GM19351 (cell line): ENCODE data around the gene TBRG4.

Experiments
- ATAC-seq: cut with Tn5 transposase; IDR thresholded peaks from one replicate; pipeline ENCODE4 v1.9.1; 2021; ENCODE audit warnings: mild to moderate bottlenecking, moderate library complexity; ENCODE audit not compliant: unreplicated experiment

TBRG4 gene

DNA sequence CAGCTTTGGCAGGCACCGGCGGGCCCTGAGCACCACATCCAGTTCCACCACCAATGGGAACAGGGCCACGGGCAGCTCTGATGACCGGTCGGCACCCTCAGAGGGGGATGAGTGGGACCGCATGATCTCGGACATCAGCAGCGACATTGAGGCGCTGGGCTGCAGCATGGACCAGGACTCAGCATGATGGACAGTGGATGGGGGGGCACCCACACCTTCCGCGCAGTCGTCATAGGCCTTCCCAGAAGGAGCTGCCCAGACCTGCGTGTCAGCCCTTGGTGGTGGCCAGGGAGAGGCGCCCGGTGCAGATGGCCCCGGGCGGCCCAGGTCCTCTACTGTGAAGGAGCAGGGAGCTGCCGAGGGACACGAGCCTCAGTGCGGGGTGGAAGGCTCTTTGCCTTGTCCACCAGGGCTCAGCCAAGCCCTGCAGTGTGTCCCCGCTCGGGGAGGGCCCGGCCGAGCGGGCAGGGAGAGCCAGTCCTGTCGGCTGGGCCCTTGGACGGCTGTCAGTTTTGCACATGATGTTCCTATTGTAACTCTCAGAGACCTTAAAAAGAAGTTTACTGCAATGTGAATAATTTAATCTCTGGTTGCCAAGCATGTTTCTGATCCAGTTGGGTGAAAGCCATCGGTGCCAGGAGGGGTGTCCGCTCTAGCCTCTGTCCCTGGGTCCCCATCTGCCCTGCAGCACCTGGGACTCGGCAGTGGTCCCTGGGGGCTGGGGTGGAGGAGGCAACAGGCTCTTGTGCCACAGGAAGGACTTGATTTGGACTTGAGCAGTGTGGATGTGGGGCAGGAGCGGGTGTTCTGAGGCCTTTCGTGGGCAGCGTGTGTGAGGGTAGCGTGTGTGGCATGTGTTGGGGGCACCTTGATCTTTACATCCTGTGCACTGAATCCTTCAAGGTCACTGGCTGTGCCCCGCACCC, 35.4 kb downstream of the TBRG4 start:
- no peak for ATAC-seq

DNA sequence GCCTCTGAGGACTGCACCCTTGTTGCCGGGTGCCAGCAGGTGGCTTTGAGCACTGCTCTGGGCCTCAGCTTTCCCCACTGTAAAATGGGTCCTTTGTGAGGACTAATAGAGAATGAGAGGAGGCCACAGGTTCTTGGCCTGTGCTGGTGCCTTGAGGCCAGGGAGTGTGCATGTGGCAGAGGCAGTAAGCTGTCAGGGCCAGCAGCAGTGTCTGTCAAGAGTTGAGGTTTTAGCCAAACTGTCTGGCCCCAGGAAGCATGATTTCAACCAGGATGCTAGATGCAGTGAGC, 36.2 kb downstream of the TBRG4 start:
- ATAC-seq: no peak

DNA sequence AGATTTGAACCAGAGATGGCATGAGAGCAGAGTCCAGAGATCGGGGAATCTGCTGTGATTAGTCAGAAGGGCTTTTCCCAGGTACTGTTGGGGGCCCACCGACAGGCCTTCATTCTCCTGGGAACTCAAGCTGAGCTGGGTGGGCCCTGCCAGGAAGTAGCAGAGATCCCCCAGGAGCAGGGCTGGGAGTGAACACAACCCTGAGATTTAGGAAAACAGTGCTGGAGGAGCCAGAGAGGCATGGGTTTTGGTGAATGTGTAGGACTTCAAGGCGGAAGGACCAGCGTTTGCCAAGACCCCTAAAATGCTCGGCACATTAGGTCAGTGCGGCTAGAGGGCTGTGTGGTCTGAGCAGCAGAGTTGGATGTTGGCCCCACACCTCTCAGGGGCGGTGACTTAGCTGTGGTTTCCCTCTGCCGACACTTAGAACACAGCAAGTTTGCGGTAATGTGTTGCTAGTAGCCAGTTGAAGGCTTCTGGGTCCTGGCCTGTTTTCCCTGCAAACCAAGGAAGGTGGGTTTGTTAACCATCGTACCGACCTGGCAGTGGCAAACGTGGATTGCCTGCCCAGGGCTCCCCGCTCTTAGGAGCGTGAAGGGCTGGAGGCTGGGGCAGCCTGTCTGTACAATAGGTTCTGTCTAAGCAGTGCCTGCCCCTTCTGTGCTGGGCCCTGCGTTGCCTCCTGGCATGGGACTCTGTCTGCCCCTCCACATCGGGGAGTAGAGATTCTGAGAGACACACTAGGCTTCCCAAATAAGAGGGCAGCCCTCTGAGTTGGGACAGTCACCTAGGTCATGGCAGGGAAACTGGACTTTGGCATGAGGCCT, 36.8 kb downstream of the TBRG4 start:
- ATAC-seq: no peak

DNA sequence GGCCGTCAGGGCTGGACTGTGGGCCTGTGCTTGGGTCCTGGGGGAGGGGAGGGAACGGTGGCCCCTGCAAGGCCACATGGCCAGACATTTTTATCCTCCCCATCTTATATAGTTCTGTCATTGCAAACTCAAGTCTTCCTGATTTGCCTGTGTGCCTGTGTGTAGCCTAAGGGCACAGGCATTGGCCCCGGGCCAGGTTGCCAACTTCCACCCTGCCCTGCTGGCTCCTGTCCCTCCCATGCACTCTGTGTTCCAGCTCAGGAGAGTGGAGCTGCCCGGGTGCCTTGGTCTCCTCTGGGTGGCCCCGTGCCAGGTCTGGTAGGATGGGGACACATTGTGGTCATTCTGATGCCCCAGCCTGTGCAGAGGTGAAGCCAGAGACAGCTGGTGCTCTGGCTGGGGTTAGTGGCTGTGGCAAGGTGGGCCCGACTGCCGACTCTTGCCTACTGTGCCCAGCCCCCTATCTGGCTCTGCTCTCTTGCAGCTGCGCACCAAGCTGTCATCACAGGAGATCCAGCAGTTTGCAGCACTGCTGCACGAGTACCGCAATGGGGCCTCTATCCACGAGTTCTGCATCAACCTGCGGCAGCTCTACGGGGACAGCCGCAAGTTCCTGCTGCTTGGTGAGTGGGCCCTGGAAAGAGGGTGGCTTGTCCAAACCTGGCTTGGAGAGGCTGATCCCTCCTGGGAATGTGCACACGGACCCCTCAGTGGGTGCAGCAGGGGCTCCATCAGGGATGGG, 37.5 kb downstream of the TBRG4 start:
- ATAC-seq: no peak

DNA sequence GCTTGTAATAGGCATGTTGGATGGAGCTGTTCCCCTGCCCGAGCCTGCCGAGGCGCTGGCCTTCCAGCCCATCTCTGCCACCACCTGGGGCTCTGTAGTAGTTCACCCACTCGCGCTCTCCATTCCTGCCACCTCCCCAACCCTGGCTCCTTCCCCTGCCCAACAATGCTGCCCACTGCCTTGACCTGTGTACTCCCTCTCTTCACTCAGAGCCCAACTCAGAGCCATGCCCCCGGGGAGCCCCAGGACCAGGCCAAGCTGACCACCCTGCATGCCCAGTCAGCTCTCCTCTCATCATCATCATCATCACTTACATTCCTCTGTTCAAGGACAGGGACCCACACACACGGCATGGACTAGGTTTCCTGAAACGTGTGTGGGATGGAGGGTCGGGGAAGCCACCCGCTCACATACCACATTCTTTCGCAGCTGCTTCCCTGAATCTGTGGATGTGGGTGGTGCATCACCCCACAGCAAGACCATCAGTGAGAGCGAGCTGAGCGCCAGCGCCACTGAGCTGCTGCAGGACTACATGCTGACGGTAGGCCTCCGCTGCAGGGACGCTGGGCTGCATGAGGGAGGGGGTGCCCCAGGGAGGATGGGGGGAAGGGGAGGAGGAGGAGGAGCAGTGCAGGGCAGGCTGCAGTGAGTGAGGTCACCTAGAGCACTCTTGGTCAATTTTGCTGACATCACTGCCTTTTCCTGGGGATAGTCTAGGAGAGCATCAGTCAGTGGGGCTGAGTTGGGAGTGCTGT, 38.3 kb downstream of the TBRG4 start:
- ATAC-seq: no peak

DNA sequence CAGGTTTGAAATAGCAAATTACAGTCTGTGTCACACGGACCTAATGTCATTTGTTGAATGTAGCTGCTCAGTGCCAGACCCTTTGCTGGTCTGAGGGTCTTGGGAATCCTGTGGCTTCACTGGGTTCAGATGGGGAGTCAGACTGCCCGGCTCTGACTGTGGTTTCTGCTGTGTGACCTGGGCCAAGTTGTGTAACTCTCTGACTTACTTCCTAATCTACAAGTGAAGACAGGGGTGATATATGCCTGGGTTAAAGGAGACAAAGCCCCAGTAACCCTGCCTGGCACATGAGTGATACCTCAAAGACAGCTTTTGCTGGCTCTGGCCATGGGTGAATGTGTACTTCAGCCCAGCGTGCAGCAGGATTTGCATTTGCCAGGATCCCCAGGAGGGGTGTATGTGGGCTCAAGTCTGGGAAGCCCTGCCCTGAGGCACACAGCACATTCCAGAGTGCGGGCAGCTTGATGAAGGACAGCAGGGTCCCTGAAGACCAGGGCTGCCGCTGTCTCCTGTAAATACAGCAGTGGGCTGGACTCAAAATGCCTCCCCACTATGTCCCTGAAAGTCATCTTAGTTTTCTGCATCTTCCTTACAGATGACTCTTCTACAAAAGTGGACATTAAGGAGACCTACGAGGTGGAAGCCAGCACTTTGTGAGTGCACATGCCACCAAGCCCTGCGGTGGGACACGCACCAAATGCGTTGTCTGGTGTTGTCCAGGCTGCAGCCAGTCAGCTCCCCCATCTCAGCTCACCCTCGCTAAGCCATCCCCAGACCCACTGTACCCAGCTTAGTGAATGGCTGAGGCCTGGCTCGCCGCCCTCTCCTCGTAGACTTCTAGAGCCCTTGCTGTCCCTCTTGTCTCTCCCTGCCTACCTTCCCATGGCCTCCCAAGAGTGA, 39.1 kb downstream of the TBRG4 start:
- ATAC-seq: no peak

DNA sequence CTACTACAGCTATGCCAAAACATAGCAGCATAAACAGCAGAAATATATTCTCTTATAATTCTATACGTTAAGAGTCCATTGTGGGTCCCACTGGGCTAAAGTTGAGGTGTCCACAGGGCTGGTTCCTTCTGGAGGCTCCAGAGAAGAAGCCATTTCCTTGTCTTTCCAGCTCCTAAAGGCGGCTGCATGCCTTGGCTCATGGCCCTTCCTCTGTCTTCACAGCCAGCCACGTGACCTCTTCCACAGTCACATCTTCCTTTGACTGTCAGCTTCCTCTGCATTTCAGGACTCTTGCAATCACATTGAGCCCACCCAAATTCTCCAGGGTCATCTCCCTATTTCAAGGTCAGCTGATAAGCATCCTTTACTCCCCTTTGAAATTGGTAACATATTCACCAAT, 40.0 kb downstream of the TBRG4 start:
- ATAC-seq: no peak

DNA sequence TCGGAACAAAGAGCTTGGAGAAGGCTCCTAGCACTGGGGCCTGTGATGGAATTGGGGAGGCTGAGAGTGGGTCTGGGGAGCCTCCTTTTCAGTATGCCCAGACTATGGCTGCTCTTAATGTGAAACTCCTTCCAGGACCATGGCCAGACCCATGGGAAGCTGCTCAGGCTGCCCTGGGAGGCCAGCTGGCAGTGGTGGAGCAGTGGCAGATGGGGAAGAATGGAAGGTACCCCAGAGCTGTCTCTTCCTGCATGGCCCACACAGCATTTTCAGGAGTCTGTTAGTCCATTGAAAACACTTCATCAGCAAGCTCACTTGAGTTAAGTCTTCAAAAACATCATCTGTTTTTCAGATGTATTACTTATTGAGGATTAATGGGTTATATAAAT, 41.2 kb downstream of the TBRG4 start:
- no peak for ATAC-seq

DNA sequence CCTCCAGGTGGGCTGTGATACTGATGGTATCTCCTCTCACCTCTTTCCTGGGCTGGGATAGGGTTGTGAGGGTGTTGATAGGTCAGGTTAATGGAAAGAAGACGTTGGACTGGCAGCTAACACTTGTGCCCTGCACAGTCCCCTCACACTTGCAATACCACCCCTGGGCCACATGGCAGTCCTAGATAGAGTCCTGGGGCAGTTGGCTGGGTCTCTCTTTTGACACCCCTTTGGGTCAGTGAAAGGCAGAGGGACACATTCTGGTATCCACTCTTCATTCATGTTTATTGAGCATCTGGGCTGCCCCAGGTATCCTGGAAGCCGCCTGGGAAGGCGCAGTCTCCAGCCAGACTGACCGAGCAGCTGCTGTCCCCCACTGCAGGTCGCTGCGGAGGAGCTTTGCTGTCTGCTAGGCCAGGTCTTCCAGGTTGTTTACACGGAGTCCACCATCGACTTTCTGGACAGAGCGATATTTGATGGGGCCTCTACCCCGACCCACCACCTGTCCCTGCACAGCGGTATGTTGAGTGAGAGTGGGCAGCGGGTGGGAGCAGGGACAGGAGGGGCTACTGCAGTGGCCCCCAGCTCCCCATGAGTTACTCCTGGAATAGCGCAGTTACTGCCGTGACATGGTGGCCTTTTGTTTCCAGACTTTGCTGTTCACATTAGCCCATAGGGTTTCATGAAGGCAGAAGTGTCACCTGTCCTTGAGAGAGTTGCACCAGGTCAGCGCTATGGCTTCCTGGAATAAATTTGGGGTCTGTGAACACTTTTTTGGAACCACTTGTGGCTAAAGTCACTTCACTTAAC, 41.8 kb downstream of the TBRG4 start:
- no peak for ATAC-seq

DNA sequence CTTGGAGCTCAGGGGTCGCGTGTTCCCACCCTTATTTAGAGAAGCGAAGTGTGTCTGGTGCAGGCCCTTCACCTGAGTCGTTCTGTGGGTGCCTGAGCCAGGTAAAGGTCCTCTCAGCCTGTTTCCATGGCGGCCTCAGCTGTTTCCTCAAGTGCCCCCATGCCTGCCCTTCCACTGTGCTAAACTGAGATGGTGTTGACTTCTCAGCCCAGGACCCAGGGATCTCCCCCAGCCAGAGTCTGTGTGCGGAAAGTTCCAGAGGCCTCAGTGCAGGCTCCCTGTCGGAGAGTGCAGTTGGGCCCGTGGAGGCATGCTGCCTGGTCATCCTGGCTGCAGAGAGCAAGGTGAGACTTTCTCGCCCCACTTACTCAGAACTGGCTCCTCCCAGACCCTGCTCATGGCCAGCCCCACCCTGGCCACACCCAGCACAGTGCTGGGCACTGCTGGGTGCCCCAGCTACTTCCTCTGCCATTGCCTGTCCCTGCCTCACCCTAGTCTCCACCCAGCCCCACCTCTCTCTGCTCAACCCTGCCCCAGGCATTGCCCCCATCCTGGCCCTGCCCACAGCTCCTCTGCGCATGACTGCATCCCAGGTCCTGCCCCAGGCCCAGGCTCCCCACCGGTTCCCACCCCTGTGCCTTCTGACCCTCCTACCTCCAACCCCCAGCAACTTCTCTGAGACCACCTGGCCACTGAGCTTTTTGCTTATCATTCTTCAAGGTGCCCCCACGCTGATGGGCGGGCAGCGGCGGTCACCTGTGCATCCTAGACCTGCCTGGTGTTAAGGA, 43.1 kb downstream of the TBRG4 start:
- no peak for ATAC-seq

DNA sequence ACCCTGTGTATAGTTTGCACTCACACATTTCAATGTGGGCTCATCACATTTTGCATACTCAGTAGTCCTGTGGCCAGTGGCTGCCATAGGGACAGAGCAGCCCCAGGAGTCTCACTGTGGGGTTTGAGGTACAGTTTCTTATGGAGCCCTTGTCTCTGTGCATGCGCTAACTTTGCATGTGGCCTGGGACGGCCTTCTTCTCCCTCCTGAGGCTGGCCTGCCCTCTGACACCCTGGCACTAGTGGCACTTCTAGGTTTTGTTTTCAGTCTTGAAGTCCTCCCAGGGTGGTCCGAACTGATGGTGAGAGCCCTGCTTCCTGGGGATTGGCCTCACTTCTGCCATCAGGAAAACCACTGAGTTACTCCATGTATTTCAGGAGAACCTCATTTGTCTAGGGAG, 43.9 kb downstream of the TBRG4 start:
- no peak for ATAC-seq

DNA sequence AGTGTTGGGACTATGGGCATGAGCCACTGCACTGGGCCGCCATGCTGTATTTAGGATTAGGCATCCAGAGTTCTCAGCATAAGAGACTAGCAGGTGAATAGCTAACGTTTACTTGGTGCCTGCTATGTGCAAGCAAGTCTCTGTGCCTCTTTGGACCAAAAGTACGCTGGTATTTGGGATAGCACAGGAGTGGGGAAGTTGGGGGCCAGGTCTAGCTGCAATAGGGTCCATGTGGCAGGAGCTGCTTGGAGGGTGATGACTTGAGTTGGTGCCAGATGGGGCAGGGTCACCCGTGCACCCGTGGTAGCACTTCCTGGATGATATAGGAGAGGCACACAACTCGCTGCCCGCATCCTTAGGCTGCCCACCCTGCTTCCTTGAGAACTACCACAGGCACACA, 45.1 kb downstream of the TBRG4 start:
- no peak for ATAC-seq

DNA sequence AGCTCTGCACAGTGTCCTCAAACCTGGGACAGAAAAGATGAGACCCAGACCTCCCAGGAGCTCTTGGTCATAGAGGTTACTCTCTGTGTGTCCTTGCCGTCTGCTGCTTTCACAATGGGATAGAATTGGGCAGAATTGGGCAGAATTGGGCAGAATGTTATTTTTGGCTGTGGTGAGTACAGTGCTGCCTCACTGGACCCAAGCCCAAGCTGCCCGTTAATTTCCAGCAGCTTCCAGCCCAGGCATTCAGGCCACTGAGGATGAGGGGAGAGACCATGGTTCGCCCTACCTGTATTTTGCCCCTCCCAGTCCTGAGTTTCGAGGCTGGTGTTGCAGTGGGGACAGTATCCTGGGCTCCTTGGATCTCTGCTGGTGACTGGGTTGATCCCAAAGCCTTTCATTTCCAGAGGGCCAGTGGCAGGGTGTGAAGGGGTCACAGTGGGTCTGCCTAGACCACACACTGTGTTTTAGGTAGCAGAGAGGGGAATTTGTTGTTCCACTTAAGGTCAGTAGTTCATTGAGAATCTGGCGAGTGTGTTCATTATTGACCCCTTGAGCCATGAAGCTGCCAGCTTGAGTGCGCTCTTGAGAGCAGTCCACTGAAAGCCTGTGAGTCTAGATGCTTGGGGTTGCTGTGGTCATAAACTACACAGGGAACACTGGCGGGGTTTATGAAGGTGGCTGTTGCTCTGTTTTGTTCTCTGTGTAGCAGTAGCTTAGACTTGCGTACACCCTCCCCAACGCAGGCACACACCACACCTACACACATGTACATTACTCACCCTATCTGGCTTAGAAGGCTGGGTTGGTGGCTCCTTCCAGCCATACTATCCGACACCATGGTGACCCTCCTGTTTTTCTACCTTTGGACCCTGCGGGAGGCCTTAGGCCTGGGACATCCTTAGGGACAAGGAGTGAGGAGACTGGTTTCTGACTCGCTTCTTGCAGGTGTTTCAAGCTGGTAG, 46.2 kb downstream of the TBRG4 start:
- no peak for ATAC-seq

DNA sequence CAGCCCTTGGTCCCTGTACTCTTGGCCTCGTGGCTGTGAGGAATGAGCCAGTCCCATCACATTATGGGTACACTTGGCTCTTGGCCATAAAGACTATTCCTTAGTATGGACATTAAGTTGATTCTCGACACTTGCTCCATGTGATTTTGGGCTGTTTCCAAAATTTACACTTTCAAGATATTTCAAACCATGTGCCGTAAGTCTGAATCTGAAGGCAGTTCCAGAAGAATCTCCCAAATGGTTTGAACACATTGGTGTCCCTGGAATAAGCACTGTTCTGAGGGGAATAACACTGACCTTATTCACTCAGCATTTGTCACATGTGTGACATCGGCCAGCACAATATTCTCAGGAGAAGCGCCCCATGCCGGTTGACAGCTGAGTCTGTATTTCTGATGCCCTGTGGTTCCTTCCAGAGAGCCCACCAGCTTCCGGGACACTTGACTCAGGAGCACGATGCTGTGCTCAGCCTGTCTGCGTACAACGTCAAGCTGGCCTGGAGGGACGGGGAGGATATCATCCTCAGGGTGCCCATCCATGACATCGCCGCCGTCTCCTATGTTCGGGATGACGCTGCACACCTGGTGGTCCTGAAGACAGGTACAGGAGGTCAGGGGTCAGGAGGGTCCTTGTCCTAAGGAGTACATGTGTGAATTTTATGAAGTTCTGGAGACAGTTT, 47.3 kb downstream of the TBRG4 start:
- ATAC-seq: no peak

DNA sequence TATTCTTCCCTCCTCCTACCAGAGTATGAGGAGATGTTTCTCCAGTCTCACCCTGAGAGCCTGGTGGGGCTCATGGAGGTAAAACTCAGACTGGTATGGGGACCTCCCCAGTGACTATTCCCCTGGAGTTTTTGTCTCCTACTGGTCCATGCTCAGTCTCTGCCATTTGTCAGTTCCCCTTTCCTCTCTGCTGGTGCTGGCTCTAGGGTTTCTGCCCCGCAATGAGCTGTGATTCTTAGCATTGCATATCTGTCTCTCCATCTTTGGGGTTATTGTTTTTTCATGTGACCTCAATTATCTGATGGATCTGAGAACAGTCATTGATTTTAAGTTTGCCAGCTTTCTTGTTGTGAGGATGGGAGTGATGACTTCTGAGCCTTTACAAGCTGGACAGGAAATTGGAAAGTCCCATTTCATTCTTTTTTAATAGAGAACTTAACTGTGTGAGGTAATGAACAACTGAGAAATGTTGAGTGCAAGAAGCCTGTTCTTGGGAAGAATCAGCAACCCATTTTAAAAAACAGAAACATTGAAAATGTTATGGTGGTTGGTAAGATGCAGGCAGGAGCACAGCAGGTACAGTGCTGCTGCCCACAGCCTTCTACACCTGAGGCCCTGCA, 49.6 kb downstream of the TBRG4 start:
- no peak for ATAC-seq

DNA sequence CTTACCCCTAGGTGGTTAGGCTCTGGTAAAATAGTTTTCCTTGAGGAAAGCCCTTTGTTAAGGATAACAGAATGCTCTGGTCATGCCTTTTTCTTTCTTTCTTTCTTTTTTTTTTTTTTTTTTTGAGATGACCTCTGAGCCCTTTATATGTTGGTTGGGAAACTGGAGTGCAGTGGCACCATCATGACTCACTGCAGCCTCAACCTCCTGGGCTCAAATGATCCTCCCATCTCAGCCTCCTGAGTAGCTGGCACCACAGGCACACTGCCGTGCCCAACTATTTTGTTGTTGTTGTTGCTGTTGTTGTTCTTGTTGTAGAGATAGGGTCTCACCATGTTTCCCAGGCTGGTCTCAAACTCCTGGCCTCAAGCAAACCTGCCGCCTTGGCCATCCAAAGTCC, 50.1 kb downstream of the TBRG4 start:
- no peak for ATAC-seq
